ENCODE measurements around the gene PBXIP1. TPM values are rescaled to one million over a fixed set of nuclear protein-coding genes. Genes with fewer than 3 reads are reported as not detected.

PBXIP1 gene
- total RNA-seq, 1 donor from 2014 or later = 15.1 TPM

GRCh38 chr1:154960446-154961136 lies 4.7 kb upstream of the PBXIP1 start:
- no peak for FAIRE-seq
- DNase-seq (ENCODE audit: low spot score in 2 of 2) = no peak

- no peak for FAIRE-seq
- DNase-seq (ENCODE audit: low spot score in 2 of 2) = no peak
Measured at GRCh38 chr1:154959426-154959780, 3.5 kb upstream of the PBXIP1 start.

- no peak for DNase-seq (ENCODE audit: low spot score in 2 of 2)
- FAIRE-seq = no peak
Measured at GRCh38 chr1:154958681-154959425, 3.0 kb upstream of the PBXIP1 start.

GRCh38 chr1:154958036-154958435 lies 2.1 kb upstream of the PBXIP1 start:
- DNase-seq (ENCODE audit: low spot score in 2 of 2) = no peak
- no peak for FAIRE-seq

- no peak for DNase-seq (ENCODE audit: low spot score in 2 of 2)
- no peak for FAIRE-seq
Measured at GRCh38 chr1:154957091-154957657, 1.3 kb upstream of the PBXIP1 start.

- DNase-seq (ENCODE audit: low spot score in 2 of 2) (no peak), FAIRE-seq (no peak)
Measured at GRCh38 chr1:154956544-154956941, 644 bp upstream of the PBXIP1 start.

GRCh38 chr1:154955039-154955717 lies 721 bp downstream of the PBXIP1 start:
- FAIRE-seq = no peak
- peak in 1 of 2 donors; percentile 70 for DNase-seq (ENCODE audit: low spot score in 2 of 2)

GRCh38 chr1:154954541-154954940 lies 1.4 kb downstream of the PBXIP1 start:
- DNase-seq (ENCODE audit: low spot score in 2 of 2) = no peak

GRCh38 chr1:154953611-154954038 lies 2.3 kb downstream of the PBXIP1 start:
- DNase-seq (ENCODE audit: low spot score in 2 of 2) = no peak
- no peak for FAIRE-seq

More at GRCh38 chr1:154954541-154954940, 1.4 kb downstream of the PBXIP1 start:
- no peak for FAIRE-seq

GRCh38 chr1:154952664-154953063 lies 3.2 kb downstream of the PBXIP1 start:
- FAIRE-seq (no peak), DNase-seq (ENCODE audit: low spot score in 2 of 2) (no peak)

- FAIRE-seq = no peak
- DNase-seq (ENCODE audit: low spot score in 2 of 2) = no peak
Measured at GRCh38 chr1:154951901-154952657, 3.8 kb downstream of the PBXIP1 start.

GRCh38 chr1:154948079-154948478 lies 7.8 kb downstream of the PBXIP1 start:
- DNase-seq (ENCODE audit: low spot score in 2 of 2) (no peak), FAIRE-seq (no peak)

GRCh38 chr1:154945962-154946850 lies 9.7 kb downstream of the PBXIP1 start:
- no peak for DNase-seq (ENCODE audit: low spot score in 2 of 2)

GRCh38 chr1:154945160-154945961 lies 10.5 kb downstream of the PBXIP1 start:
- FAIRE-seq (no peak), DNase-seq (ENCODE audit: low spot score in 2 of 2) (no peak)

More at GRCh38 chr1:154945962-154946850, 9.7 kb downstream of the PBXIP1 start:
- no peak for FAIRE-seq

GRCh38 chr1:154944401-154945159 lies 11.3 kb downstream of the PBXIP1 start:
- DNase-seq (ENCODE audit: low spot score in 2 of 2) = no peak
- FAIRE-seq = no peak

GRCh38 chr1:154943649-154944400 lies 12.1 kb downstream of the PBXIP1 start:
- DNase-seq (ENCODE audit: low spot score in 2 of 2) = peak in 1 of 2 donors; percentile 57
- no peak for FAIRE-seq

Measured in frontal cortex (tissue), 4 donors.